ENCODE data around the gene GLRX3. TPM values are rescaled to one million over a fixed set of nuclear protein-coding genes. Genes with fewer than 3 reads are reported as not detected.

The GLRX3 gene
- polyA plus RNA-seq, 1 donor from 2014 or later = 118 TPM

GRCh38 chr10:130220251-130221185 lies 84.3 kb downstream of the GLRX3 start:
- H3K4me3 ChIP-seq (ENCODE audit: low read length) = no peak overlapping the region
- H3K9me3 ChIP-seq (ENCODE audit: low read length) = no peaks in the 10 kb centered on the region
- H3K27me3 ChIP-seq (ENCODE audit: insufficient read depth, low read depth, low read length) = no peaks in the 10 kb centered on the region
- no peaks in the 10 kb centered on the region for H3K9me2 ChIP-seq (ENCODE audit: insufficient read depth, low read length)
- H2AFZ ChIP-seq (ENCODE audit: low read depth, low read length) = no peak overlapping the region
- no peaks in the 10 kb centered on the region for H3F3A ChIP-seq (ENCODE audit: insufficient read depth, low read length, poor library complexity, severe bottlenecking)
- H3K36me3 ChIP-seq (ENCODE audit: insufficient read depth, low read length) = no peaks in the 10 kb centered on the region
- H3K79me2 ChIP-seq (replicated peaks; ENCODE audit: insufficient read depth, low read length) = no peaks in the 10 kb centered on the region
- H3K27ac ChIP-seq (ENCODE audit: low read length) = no peak overlapping the region
- TF ChIP-seq CTCF (IDR thresholded peaks at IDR 0.05; ENCODE audit: poor library complexity, severe bottlenecking) = no peak
- TF ChIP-seq TAF1 (IDR thresholded peaks at IDR 0.05; ENCODE audit: low read depth) = no peak
- no peak for TF ChIP-seq MXI1 (conservative IDR thresholded peaks at IDR 0.05; ENCODE audit: poor library complexity, severe bottlenecking)
- TF ChIP-seq POLR2AphosphoS5 (IDR thresholded peaks at IDR 0.05) = no peak
- no peak for TF ChIP-seq SMC3 (conservative IDR thresholded peaks at IDR 0.05; ENCODE audit: poor library complexity)
- TF ChIP-seq REST (IDR thresholded peaks at IDR 0.05; ENCODE audit: borderline replicate concordance) = no peak
- no peak for TF ChIP-seq EP300 (conservative IDR thresholded peaks at IDR 0.05; ENCODE audit: poor library complexity, severe bottlenecking)
- TF ChIP-seq EZH2 (IDR thresholded peaks at IDR 0.05; ENCODE audit: borderline replicate concordance, insufficient read depth, low read length, poor library complexity, severe bottlenecking) = no peak
- no peak for TF ChIP-seq RAD21 (conservative IDR thresholded peaks at IDR 0.05)
- no peak overlapping the region for H3K9ac ChIP-seq (ENCODE audit: low read length)
- no peak overlapping the region for H3K4me2 ChIP-seq (ENCODE audit: low read length)
- no peaks in the 10 kb centered on the region for H4K20me1 ChIP-seq (ENCODE audit: insufficient read depth)

- H4K20me1 ChIP-seq (ENCODE audit: insufficient read depth) = no peaks in the 10 kb centered on the region
- no peak overlapping the region for H2AFZ ChIP-seq (ENCODE audit: low read depth, low read length)
- no peak overlapping the region for H3K4me2 ChIP-seq (ENCODE audit: low read length)
- no peak overlapping the region for H3K9ac ChIP-seq (ENCODE audit: low read length)
- no peak for TF ChIP-seq CTCF (IDR thresholded peaks at IDR 0.05; ENCODE audit: poor library complexity, severe bottlenecking)
- TF ChIP-seq SMC3 (conservative IDR thresholded peaks at IDR 0.05; ENCODE audit: poor library complexity) = no peak
- no peak for TF ChIP-seq POLR2AphosphoS5 (IDR thresholded peaks at IDR 0.05)
- TF ChIP-seq MXI1 (conservative IDR thresholded peaks at IDR 0.05; ENCODE audit: poor library complexity, severe bottlenecking) = no peak
- no peak for TF ChIP-seq REST (IDR thresholded peaks at IDR 0.05; ENCODE audit: borderline replicate concordance)
- TF ChIP-seq RAD21 (conservative IDR thresholded peaks at IDR 0.05) = no peak
- TF ChIP-seq EZH2 (IDR thresholded peaks at IDR 0.05; ENCODE audit: borderline replicate concordance, insufficient read depth, low read length, poor library complexity, severe bottlenecking) = no peak
- no peak for TF ChIP-seq EP300 (conservative IDR thresholded peaks at IDR 0.05; ENCODE audit: poor library complexity, severe bottlenecking)
- TF ChIP-seq TAF1 (IDR thresholded peaks at IDR 0.05; ENCODE audit: low read depth) = no peak
- H3K9me3 ChIP-seq (ENCODE audit: low read length) = no peaks in the 10 kb centered on the region
- no peak overlapping the region for H3K4me3 ChIP-seq (ENCODE audit: low read length)
- H3F3A ChIP-seq (ENCODE audit: insufficient read depth, low read length, poor library complexity, severe bottlenecking) = no peaks in the 10 kb centered on the region
- no peak overlapping the region for H3K27ac ChIP-seq (ENCODE audit: low read length)
- H3K36me3 ChIP-seq (ENCODE audit: insufficient read depth, low read length) = no peaks in the 10 kb centered on the region
- H3K9me2 ChIP-seq (ENCODE audit: insufficient read depth, low read length) = no peaks in the 10 kb centered on the region
- H3K79me2 ChIP-seq (replicated peaks; ENCODE audit: insufficient read depth, low read length) = no peaks in the 10 kb centered on the region
- no peaks in the 10 kb centered on the region for H3K27me3 ChIP-seq (ENCODE audit: insufficient read depth, low read depth, low read length)
Measured at GRCh38 chr10:130221456-130222375, 85.5 kb downstream of the GLRX3 start.

Data from neural cell (in vitro differentiated cells).